GM12878 (cell line): ENCODE measurements around the gene NEK11. TPM values are rescaled to one million over a fixed set of nuclear protein-coding genes. Genes with fewer than 3 reads are reported as not detected.

Source experiments
- ATAC-seq: fragments of 200-7000 bp; cut with Tn5 transposase; 3 replicates; pipeline ENCODE4 v1.9.1; 2020; ENCODE audit warnings: mild to moderate bottlenecking, moderate library complexity
- BruUV-seq: library from RNA; stranded (reverse); fragments of 400-500 nt; replicated peaks from 2 replicates; lab custom pipeline; 2021; lab: Mats Ljungman, UMichigan
- CTCF ChIA-PET: fragments of 300-600 bp; sonication (Branson Sonifier 250); formaldehyde crosslinking; extraction: SDS; loops from one replicate; lab custom pipeline; 2021; ENCODE audit warnings: inconsistent platforms; lab: Yijun Ruan, JAX
- POLR2A ChIA-PET: fragments of 350-600 bp; formaldehyde crosslinking; extraction: SDS; loops from one replicate; lab custom pipeline; 2021; ENCODE audit warnings: inconsistent platforms; lab: Charles Lee
- RAD21 ChIA-PET: fragments of 300-600 bp; sonication (Branson Sonifier 250); formaldehyde crosslinking; loops from one replicate; lab custom pipeline; 2023; ENCODE audit warnings: antibody characterized with exemption; ENCODE audit not compliant: unreplicated experiment; lab: Charles Lee
- SMC1A ChIA-PET: fragments of 300-600 bp; sonication (Branson Sonifier 250); formaldehyde crosslinking; loops from one replicate; lab custom pipeline; 2023; ENCODE audit not compliant: unreplicated experiment, uncharacterized antibody; lab: Charles Lee
- DNase-seq: peaks from one replicate; pipeline ENCODE4 v3.0.0-alpha.2; 2011; ENCODE audit warnings: low read depth, low spot score
- FAIRE-seq: peaks from 3 replicates; lab custom pipeline; 2011; peaks lifted over from hg19 to GRCh38; lab: Jason Lieb, UNC
- H2AFZ ChIP-seq: 2 replicates; pipeline ENCODE4 v1.6.0; 2011; ENCODE audit warnings: low read depth, low read length, control low read depth; ENCODE audit not compliant: control insufficient read depth
- H3K27ac ChIP-seq: 2 replicates; pipeline ENCODE4 v1.5.1; 2011; ENCODE audit warnings: control low read depth; ENCODE audit not compliant: control insufficient read depth, insufficient read depth
- H3K27me3 ChIP-seq, 2 experiments: replicated peaks in 1 of 2; 2 replicates each; pipeline versions ENCODE4 v1.6.0 to v1.6.1; 2011; ENCODE audit warnings: low read length in 1 of 2; ENCODE audit not compliant: control insufficient read depth in 2 of 2, insufficient read depth in 2 of 2
- H3K36me3 ChIP-seq, 2 experiments: 2 replicates each; pipeline ENCODE4 v1.5.1; 2011; ENCODE audit warnings: low read length in 1 of 2; ENCODE audit not compliant: control insufficient read depth in 2 of 2, insufficient read depth in 2 of 2
- H3K4me1 ChIP-seq: 2 replicates; pipeline ENCODE4 v1.6.1; 2011; ENCODE audit warnings: mild to moderate bottlenecking, low read length, moderate library complexity, mixed read lengths; ENCODE audit not compliant: control insufficient read depth, insufficient read depth
- H3K4me2 ChIP-seq: 2 replicates; pipeline ENCODE4 v1.6.0; 2011; ENCODE audit warnings: control low read depth; ENCODE audit not compliant: control insufficient read depth, insufficient read depth
- H3K4me3 ChIP-seq: fragments of 200-600 bp; sonication (generic); 2 replicates; pipeline ENCODE4 v1.5.1; 2016
- H3K79me2 ChIP-seq: 2 replicates; pipeline ENCODE4 v1.6.0; 2011; ENCODE audit warnings: low read length; ENCODE audit not compliant: control insufficient read depth, insufficient read depth
- H3K9ac ChIP-seq: 2 replicates; pipeline ENCODE4 v1.8.0; 2011; ENCODE audit warnings: low read length, control low read depth, mixed read lengths; ENCODE audit not compliant: control insufficient read depth, insufficient read depth
- H3K9me3 ChIP-seq: replicated peaks from 3 replicates; pipeline ENCODE4 v1.5.1; 2011; ENCODE audit warnings: mild to moderate bottlenecking, low read length; ENCODE audit not compliant: control insufficient read depth, insufficient read depth
- H4K20me1 ChIP-seq: 2 replicates; pipeline ENCODE4 v1.6.0; 2011; ENCODE audit not compliant: control insufficient read depth, insufficient read depth
- BACH1 ChIP-seq: fragments of 450-650 bp; IDR thresholded peaks from 2 replicates; pipeline ENCODE4 v1.6.1; 2017; ENCODE audit warnings: mild to moderate bottlenecking, borderline replicate concordance
- BCL11A ChIP-seq: IDR thresholded peaks from 2 replicates; pipeline ENCODE4 v1.6.1; 2011; ENCODE audit warnings: low read depth, low read length
- BRCA1 ChIP-seq: IDR thresholded peaks from 2 replicates; pipeline ENCODE4 v1.6.1; 2011; ENCODE audit warnings: low read depth, low read length, improper control_type of control experiment
- CHD1 ChIP-seq: IDR thresholded peaks from 2 replicates; pipeline ENCODE4 v1.6.1; 2012; ENCODE audit warnings: low read depth, low read length, improper control_type of control experiment
- GATAD2B ChIP-seq: fragments of 450-650 bp; conservative IDR thresholded peaks from 2 replicates; pipeline ENCODE4 v1.6.1; 2017; ENCODE audit warnings: low read depth, mild to moderate bottlenecking, moderate library complexity
- HCFC1 ChIP-seq: fragments of 150-350 bp; IDR thresholded peaks from 2 replicates; pipeline ENCODE4 v1.6.1; 2014; ENCODE audit warnings: low read length
- MEF2B ChIP-seq: fragments of 450-650 bp; IDR thresholded peaks from 2 replicates; pipeline ENCODE4 v1.6.1; 2018; ENCODE audit warnings: mild to moderate bottlenecking, moderate library complexity; ENCODE audit not compliant: partially characterized antibody, poor library complexity, severe bottlenecking
- NFYA ChIP-seq: IDR thresholded peaks from 2 replicates; pipeline ENCODE4 v1.6.1; 2011; ENCODE audit warnings: low read depth, mild to moderate bottlenecking, low read length, improper control_type of control experiment, borderline replicate concordance
- RCOR1 ChIP-seq: conservative IDR thresholded peaks from 2 replicates; pipeline ENCODE4 v1.6.1; 2012; ENCODE audit warnings: low read depth, low read length, improper control_type of control experiment
- ZBED1 ChIP-seq: IDR thresholded peaks from 2 replicates; pipeline ENCODE4 v1.6.1; 2016; ENCODE audit warnings: borderline replicate concordance
- ZNF622 ChIP-seq: fragments of 450-650 bp; IDR thresholded peaks from 2 replicates; pipeline ENCODE4 v1.6.1; 2017; ENCODE audit warnings: mild to moderate bottlenecking, inconsistent platforms
- ZZZ3 ChIP-seq: IDR thresholded peaks from 2 replicates; pipeline ENCODE4 v1.6.1; 2011; ENCODE audit warnings: low read depth; ENCODE audit not compliant: control insufficient read depth, insufficient read length
- WGBS: methylation state at CpG from one replicate; pipeline ENCODE4 v1.1.6; 2016; ENCODE audit warnings: low lambda C conversion rate; ENCODE audit not compliant: insufficient replicate concordance, insufficient coverage; ENCODE audit errors: missing lambda C conversion rate; 5-methylcytosine and 5-hydroxymethylcytosine counted together
- in situ Hi-C: fragments of 300-500 bp; cut with MboI; formaldehyde crosslinking; loops from 9 replicates; pipeline ENCODE4 v1.14.3; 2018; ENCODE audit warnings: mixed read lengths
- intact Hi-C: fragments of 100-400 bp; cut with micrococcal nuclease; formaldehyde crosslinking; loops from one replicate; pipeline ENCODE4 v1.14.2; 2022; ENCODE audit not compliant: unreplicated experiment
- polyA plus RNA-seq, 11 experiments: library from polyadenylated mRNA; depleted of rRNA in 4 of 11; unstranded in 6 of 11; stranded (reverse) in 5 of 11; fragments of >200 nt; fragmentation: Nextera tagmentation in 4 of 11; fragmentation: Illumina TruSeq in 1 of 11; extraction: Ambion mirVana in 4 of 11; extraction: Trizol in 1 of 11; gene quantifications; 1 replicate in 1 of 11; 2 replicates in 10 of 11; pipeline versions ENCODE4 v1.2.1 to v1.2.3, GENCODE V29; 2011 to 2016; ENCODE audit warnings: inconsistent platforms in 2 of 11, missing spikeins in 2 of 11, low read depth in 1 of 11
- total RNA-seq, 4 experiments: library from RNA; depleted of rRNA in 3 of 4; stranded (reverse); fragments of >200 nt in 3 of 4; fragmentation: Illumina TruSeq in 1 of 4; extraction: Trizol in 1 of 4; gene quantifications; 2 replicates each; pipeline versions ENCODE4 v1.2.1 to v1.2.3, GENCODE V29; 2013 to 2021
- TF ChIP-seq, protein P1 (sequence below): fragments of 450-650 bp; IDR thresholded peaks from 2 replicates; pipeline ENCODE4 v1.6.1; 2017; ENCODE audit warnings: mild to moderate bottlenecking, moderate library complexity
- TF ChIP-seq, protein P2 (sequence below): fragments of 450-650 bp; IDR thresholded peaks from 2 replicates; pipeline ENCODE4 v1.6.1; 2017; ENCODE audit warnings: borderline replicate concordance

NEK11 gene
- total and polyA plus RNA-seq, 10 of the 15 experiments (the other 5 are each of a cell fraction or from before 2014, with no cell fraction given), result 0.05 to 0.94 (median 0.36) TPM; not detected in 1

DNA sequence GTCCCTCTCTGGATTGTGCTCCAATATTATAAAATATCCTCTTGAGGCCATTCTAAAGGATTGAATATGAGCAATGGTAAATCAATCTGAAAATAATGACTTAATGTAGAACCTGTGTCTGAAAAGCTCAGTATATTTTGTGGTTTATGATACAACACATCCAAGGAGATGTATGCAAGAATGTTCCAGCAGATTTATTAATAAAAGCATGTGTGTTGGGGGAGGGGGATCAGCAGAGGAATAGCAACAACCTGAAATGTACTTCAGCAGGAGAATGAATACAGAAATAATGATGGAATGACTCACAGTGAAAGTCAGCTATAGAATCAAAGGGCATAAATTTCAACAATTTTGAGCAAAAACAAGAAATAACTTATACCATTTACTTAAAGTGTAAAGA is 298.2 kb downstream of the NEK11 start (continued):
- TF ChIP-seq, protein P1, sequence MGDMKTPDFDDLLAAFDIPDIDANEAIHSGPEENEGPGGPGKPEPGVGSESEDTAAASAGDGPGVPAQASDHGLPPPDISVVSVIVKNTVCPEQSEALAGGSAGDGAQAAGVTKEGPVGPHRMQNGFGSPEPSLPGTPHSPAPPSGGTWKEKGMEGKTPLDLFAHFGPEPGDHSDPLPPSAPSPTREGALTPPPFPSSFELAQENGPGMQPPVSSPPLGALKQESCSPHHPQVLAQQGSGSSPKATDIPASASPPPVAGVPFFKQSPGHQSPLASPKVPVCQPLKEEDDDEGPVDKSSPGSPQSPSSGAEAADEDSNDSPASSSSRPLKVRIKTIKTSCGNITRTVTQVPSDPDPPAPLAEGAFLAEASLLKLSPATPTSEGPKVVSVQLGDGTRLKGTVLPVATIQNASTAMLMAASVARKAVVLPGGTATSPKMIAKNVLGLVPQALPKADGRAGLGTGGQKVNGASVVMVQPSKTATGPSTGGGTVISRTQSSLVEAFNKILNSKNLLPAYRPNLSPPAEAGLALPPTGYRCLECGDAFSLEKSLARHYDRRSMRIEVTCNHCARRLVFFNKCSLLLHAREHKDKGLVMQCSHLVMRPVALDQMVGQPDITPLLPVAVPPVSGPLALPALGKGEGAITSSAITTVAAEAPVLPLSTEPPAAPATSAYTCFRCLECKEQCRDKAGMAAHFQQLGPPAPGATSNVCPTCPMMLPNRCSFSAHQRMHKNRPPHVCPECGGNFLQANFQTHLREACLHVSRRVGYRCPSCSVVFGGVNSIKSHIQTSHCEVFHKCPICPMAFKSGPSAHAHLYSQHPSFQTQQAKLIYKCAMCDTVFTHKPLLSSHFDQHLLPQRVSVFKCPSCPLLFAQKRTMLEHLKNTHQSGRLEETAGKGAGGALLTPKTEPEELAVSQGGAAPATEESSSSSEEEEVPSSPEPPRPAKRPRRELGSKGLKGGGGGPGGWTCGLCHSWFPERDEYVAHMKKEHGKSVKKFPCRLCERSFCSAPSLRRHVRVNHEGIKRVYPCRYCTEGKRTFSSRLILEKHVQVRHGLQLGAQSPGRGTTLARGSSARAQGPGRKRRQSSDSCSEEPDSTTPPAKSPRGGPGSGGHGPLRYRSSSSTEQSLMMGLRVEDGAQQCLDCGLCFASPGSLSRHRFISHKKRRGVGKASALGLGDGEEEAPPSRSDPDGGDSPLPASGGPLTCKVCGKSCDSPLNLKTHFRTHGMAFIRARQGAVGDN, result no peak
- TF ChIP-seq RCOR1 (no peak), ZZZ3 (no peak), GATAD2B (no peak), BRCA1 (no peak), BCL11A (no peak), HCFC1 (no peak), MEF2B (no peak)
- TF ChIP-seq, all 136 proteins: peak for 0

DNA sequence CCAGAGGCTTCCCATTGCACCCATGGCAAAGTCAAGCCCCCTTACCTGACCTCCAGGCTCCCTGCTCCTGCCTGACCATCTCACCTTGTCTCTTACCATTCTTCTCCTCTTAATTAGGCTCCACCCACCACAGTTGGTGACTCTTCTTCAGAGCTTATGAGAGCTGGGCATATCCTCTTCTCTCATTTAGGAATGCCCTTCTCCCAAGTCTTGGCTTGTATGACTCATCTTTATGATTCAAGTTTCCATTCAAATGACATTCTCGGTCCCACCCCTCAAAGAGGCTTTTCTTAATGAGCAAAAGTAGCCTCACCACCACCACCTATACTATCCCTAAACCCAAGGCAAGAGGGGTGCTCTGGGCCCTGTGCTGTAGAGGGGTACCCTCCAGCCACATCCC is 299.6 kb downstream of the NEK11 start:
- ATAC-seq, result no peak
- Histone ChIP-seq H2AFZ (no peak overlapping the region), H4K20me1 (no peaks in the 10 kb centered on the region), H3K27ac (no peak overlapping the region), H3K4me3 (no peak overlapping the region), H3K4me1 (no peaks in the 10 kb centered on the region), H3K79me2 (no peaks in the 10 kb centered on the region), H3K9me3 (no peaks in the 10 kb centered on the region), H3K27me3 (no peaks in the 10 kb centered on the region), H3K36me3 (no peaks in the 10 kb centered on the region), H3K4me2 (no peak overlapping the region), H3K9ac (no peak overlapping the region)
- FAIRE-seq, result no peak
- in situ Hi-C loops (no loop called here), intact Hi-C loops (no loop called here)
- SMC1A ChIA-PET, result no interaction called here
- CTCF ChIA-PET, result no interaction called here
- no TSS peak for BruUV-seq
- 55% methylated on average over 1 of the region's 1 CpG for WGBS
- POLR2A ChIA-PET, result interaction anchor here (1.8 kb wide), 1 partner anchor 55 kb away, joined by 4 read pairs; the partner anchor contains the start of gene NUDT16
- RAD21 ChIA-PET, result no interaction called here
- DNase-seq, result no peak
- TF ChIP-seq ZNF622, result no peak
- TF ChIP-seq BRCA1, result no peak
- no peak for TF ChIP-seq BACH1
- no peak for TF ChIP-seq ZBED1
- TF ChIP-seq, protein P2, sequence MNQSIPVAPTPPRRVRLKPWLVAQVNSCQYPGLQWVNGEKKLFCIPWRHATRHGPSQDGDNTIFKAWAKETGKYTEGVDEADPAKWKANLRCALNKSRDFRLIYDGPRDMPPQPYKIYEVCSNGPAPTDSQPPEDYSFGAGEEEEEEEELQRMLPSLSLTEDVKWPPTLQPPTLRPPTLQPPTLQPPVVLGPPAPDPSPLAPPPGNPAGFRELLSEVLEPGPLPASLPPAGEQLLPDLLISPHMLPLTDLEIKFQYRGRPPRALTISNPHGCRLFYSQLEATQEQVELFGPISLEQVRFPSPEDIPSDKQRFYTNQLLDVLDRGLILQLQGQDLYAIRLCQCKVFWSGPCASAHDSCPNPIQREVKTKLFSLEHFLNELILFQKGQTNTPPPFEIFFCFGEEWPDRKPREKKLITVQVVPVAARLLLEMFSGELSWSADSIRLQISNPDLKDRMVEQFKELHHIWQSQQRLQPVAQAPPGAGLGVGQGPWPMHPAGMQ, result no peak
- no peak for TF ChIP-seq CHD1
- TF ChIP-seq ZZZ3, result no peak
- TF ChIP-seq, protein P1, result no peak
- TF ChIP-seq NFYA, result no peak
